ENCODE results near the gene DPY30.
A peak's percentile ranks its signal among the peaks of the same experiment; 100 is the strongest.

DPY30 gene

DNA sequence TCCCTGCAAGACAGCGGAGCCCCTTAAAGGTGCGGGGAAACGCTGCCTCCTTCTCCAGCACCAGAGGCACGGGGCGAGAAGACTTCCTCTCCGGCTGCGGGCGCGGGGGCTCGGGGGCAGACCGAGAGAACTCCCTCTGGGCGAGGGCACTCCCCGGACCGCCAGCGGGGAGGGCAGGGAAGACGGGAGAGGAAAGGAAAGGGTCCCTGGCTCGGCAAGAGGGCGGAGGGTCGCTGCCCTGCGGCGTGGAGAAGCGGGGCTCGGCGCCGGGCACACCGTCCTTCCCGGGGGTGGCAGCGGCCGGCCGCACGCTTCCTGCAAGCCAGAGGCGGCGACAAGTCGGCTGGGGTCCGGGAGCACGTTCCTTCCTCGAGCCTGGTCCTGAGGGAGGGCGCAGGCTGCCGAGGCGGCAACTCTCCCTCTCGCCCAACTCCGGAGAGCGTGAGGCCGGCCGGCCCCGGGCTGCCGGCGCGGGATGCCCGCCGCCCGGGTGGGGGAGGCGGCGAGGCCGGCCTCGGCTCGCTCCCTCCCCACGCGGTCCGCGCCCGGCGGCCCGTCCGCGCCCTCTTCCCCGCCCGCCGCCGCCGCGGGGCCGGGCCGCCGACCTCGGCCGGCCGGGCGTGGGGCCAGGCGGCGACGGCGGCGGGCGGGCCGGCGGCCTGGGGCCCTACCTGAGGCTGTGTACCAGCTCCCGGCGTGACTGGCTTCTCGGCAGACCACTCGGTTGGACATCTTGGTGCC is 29.9 kb downstream of the DPY30 start:
- peak; percentile 40 for DNase-seq

DNA sequence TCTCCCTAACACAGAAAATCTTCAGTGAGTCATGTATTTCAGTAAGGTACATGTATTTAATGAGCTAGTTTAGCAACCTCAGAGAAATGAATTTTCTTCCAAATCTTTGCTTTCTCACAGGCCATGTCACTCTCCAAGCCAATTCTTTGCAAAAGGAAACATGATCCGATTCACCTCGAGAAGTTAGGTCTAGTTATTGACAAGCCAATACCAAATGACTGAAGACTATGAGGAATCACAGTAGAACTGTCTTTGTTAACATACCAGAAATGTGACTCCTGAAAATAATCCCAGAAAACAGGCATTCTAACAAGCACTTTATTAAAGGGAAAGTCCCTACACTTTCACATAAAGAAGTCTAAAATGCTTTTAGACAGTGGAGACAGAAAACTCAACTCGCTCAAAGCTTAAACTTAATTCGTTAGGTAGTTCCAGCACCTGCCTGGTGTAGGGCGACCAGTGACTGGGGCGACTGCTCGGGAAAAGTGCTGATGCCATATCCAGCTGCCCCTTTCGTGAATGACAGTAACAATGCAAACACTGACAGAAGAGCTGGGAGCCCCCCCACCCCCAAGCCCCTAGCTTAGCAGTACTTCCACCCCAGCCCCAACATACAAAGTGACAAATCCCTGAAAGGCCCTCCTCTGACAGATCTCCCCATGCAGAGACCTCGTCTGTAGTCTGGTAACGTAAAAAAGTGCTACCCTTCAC is 30.6 kb downstream of the DPY30 start:
- DNase-seq = peak; percentile 32

DNA sequence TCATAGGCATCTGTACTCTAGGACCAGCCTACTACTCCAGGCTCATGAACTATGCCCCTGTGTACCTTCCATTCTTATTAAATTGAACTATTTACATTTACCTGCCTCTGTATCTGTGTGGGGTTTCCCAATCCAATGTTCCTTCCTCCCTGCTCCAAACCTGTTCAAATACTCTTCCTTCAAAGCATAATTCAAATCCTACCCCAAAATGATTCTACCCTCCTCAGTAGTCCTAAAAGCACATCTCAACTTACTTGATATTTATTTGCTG is 32.5 kb downstream of the DPY30 start:
- no peak for DNase-seq

DNA sequence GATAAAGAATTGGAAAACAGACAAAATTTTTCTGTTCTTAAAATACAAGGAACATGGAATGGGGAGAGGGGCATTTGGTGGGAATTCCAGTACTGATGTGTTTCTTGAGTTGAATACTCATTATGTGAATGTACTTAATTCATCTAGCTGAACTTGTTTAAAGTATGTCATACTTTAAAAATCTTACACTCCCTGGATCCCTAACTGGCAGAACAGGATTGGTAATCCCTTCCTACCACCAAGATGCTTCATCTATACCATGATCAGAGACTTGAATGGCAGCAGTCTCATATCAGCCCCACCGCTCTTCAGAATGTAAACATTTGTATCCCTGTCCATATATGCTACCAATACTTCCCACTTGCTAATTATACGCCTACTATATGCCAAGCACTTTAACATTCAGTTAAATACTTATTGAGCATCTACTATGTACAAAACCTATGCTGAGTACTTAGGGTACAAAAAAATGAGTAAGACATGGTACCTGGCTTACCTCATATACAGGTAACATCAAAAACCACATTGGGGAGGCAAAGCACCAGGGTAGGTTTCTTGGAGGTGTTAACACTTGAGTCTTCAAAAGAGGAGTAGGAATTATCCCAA is 34.1 kb downstream of the DPY30 start:
- DNase-seq = no peak

DNA sequence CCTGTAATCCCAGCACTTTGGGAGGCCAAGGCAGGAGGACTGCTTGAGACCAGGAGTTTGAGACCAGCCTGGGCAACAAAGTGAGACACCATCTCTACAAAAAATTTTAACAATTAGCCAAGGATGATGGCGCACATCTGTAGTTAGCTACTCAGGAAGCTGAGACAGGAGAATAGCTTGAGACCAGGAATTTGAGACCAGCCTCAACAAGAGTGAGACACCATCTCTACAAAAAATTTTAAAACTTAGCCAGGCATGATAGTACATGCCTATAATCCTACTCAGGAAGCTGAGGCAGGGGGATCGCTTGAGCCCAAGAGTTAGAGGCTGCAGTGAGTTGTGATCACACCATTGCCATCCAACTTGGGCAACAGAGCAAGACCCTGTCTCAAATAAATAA is 35.8 kb downstream of the DPY30 start:
- no peak for DNase-seq

DNA sequence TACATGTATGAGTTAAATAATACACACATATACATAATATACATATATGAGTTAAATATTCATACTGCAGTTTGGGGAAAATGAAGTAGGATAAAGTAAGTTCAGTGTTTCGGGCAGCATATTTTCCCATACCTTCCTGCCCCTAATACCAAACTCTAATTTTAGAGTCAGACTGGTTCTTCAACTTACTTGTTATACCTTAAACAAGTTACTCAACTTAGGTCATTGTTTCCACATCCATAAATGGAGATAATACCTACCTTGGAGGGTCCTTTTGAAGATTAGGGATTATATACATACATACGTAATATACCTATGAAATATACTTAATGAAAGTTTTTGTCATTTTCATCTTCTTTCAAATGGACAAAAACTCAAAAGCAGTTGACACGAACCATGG is 37.2 kb downstream of the DPY30 start:
- DNase-seq = no peak

DNA sequence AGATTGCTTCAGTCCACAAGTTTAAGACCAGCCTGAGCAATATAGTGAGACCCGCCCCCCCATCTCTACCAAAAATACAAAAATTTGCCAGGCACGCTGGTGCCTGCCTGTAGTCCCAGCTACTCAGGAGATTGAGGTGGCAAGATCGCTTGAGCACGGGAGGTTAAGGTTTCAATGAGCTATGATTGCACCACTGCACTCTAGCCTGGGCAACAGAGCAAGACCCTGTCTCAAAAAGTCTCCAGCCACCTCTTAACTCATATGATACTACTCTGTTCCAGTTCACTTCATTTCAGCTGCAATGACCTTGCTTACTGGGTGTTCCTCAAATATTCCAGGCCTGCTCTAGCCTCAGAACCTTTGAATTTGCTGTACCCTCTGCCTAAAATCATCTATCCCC is 40.2 kb downstream of the DPY30 start:
- DNase-seq = no peak

DNA sequence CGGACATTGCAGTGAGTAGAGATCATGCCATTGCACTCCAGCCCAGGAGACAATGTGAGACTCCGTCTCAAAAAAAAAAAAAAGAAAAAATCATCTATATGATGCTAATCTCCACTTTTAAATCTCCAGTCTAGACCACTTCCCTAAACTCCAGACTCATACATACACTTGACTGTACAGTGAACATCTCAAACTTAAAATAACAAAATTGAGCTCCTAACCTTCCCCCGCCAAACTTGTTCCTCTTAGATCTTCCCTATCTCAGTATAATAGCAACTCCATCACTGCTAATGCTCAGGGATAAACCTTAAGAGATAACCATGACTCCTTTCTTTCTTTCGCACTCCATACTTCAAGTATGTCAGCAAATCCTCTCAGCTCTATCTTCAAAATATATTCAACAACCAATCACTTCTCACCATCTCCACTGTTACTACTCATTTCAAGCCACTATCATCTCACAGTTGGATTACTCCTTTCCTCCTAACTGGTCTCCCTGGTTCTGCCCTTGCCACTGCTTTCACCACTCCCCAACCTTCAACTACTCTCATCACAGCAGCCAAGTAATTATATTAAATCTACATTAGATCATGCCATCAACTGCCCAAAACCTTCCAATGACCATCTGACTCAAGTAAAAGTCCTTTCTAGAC is 40.7 kb downstream of the DPY30 start:
- DNase-seq = no peak

DNA sequence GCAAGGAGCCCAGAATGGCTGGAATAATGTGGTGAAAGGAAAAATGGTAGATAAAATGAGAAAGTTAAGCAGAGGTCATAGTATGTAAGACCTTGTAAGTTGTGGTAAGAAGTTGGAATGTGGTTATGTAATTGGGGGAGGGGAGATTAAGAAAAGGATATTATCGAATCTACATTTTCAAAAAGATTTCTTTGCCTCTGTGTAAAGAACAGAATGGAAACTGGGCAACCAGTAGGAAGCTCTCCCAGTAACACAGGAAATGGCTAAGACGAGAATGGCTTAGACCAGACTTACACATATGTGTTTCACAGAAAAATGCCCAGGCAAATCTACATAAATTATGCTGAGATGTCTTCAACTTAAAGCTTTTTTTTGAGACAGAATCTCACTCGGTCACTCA is 42.0 kb downstream of the DPY30 start:
- DNase-seq = peak; percentile 11

DNA sequence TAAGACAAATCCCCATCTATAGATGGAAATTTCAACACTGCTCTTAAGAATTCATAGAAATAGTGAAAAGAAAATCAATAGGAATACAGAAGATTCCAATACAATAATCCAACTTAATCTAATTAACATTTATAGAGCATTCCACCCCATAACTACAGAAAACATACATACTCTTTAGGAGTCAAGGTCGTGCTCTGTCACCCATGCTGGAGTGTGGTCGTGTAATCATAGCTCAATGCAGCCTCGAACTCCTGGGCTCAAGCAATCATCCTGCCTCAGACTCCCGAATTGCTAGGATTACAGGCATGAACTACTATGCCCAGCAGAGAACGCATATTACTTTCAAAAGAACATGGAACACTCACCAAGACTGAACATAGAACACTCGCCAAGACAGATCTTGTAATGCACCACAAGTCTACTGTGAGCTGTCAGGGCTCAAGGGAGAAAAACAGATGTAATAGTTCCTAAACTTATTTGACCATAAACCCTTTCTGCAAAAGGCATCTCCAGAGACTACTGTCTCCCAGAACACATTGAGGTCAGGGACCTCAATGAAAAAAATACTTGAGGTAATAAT is 42.9 kb downstream of the DPY30 start:
- no peak for DNase-seq

DNA sequence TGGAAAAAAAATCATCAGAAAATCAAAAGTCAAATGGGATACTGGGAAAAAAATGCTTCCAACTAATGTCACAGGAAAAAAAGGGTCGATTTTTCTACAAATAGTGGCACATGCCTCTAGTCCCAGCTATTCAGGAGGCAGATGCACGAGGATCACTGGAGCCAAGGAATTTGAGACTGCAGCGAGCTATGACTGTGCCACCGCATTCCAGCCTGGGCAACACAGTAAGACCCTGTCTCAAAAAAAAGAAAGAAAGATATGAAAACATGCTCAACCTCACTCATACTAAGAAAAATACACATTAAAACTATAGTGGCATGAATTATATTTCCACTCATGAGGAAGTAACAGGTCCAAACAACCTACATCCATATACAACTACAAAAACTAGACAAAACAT is 46.7 kb downstream of the DPY30 start:
- no peak for DNase-seq

DNA sequence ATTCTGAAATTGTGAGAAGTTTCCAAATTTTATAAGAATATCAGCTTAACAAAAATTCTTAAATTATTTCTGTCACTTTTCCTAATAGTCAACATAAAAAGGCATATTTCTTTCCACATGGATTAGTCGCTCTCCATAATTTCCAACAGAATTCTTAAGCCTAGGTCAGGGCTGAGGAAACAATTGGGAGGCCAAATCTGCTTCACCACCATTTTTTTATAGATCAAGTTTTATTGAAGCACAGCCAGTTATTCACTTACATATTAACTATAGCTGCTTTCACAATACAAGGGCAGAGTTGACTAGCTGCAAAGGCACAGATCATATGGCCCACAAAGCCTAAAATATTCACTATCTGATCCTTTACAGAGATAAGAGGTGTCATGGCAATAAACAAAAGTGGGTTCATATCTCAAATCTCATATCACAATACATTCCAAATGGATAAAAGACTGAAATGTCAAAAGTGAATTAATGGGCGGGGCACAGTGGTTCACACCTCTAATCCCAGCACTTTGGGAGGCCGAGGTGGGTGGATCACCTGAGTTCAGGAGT is 47.5 kb downstream of the DPY30 start:
- DNase-seq = no peak

DNA sequence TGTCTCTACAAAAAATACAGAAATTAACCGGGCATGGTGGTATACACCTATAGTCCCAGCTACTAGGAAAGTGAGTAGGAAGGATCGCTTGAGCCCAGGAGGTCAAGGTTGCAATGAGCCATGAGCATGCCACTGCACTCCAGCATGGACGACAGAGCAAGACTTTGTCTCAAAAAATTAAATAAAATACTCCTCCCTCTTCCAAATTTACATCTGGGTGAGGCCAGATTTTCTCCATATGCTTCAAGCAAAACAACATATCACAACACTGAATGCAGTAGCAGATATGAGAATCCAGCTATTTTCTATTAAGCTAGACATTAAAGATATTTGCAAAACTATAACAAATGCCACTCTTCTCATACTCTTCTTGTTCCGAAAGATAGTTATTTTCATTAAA is 49.7 kb downstream of the DPY30 start:
- no peak for DNase-seq

DNA sequence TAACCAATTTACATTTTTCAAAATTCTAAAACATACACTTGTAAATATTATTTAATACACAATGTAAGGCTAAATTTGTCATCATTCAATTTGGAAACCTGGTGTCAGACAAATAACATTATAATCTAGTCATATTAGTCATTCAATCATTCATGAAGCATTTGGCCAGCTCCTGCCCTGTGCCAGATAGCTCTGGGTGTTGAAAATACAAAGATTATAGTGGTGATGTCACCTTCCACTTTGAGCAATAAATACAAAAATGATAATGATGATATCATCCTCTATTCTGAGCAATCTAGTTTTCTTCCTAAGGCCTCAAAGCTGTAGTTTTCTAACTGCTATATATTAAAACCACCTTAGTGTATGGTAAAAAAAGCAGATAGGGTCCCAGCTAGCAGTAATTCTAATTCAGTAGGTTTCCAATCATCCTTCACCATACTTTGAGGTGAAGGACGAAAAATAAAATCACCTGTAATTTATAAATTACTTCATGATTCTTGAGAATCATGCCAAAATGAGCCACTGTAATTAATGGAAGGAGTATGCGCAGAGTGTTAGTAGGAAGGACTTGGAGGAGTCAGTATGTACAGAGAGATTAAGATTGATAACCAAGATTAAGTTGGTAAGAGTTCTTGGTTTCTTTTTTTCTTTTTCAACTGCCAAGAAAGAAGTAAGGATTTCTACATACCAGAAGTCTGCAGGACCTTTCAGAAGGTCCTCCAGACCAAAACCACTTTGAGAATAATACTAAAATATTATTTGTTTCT is 52.0 kb downstream of the DPY30 start:
- DNase-seq = peak; percentile 78

DNA sequence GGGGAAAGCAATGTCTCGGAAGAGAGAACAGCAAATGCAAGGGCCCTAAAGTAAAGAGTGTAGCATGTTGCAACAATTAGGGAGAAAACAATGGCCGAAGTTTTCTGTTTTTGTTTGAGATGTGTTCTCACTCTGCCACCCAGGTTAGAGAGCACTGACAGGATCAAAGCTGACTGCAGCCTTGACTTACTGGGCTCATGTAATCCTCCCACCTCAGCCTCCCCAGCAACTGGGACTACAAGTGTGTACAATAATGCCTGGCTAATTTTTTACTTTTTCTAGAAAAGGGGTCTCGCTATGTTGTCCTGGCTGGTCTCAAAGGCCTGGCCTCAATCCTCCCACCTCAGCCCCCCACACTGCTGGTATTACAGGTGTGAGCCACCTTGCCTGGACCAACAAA is 52.7 kb downstream of the DPY30 start:
- DNase-seq = no peak

DNA sequence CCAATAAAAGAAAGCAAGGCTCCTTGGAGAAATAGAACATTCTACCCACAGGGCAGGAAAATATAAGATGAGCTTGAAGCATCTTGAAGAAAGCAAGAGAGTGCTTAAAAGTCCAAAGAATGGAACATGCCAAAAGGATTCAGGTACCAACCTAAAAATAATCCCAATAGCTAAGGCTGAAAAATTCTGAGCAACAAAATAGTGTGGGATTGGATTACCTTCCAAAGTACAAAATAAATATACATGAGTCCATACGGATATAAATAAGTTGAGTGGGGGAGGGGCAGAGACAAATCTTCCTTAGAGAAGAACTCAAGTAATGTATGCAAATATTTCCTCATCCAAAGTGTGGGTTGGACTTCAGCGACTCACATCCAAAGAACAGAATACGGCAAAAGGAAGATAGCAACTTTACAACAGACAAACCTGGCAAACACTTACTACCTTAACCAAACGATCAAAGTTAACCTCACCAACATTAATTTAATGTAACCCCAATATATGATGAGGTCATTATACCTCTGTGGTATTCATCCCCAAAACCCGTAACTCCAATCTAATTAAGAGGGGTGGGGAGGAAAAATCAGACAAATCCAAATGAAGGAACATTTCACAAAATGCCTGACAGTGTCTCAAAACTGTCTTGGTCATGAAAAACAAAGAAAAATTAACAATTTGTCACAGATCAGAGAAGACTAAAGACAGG is 55.7 kb downstream of the DPY30 start:
- no peak for DNase-seq

DNA sequence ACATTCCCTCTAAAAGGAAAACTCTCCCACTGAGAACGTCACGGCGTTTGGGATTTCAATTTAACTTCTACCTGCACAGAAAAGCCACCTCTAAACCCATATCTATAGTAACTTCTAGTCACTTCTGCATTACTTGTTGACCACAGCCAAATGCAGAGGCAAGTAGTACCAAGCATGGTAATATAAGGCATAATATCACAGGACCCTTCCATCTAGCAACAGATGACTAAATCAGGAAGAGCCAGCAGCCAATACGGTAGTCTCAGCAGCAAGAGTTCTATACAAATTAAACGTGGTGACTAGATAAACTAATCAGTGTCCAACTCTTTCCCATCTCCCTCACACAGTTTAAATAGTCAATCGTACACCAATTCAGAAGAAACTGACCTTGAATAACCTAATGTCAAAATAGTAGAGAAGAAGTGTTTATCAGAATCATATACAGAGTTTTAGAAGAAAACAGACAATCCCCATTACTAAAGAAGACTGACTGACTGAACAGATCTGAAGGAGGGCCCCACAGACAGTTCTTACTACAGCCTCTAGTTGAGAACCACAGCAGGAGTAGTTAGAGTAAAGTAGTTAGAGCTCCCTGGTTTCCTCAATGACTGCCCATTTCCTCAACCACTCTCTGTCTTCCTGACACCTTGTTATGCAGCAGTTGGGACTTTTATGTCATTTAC is 58.8 kb downstream of the DPY30 start:
- DNase-seq = no peak

DNA sequence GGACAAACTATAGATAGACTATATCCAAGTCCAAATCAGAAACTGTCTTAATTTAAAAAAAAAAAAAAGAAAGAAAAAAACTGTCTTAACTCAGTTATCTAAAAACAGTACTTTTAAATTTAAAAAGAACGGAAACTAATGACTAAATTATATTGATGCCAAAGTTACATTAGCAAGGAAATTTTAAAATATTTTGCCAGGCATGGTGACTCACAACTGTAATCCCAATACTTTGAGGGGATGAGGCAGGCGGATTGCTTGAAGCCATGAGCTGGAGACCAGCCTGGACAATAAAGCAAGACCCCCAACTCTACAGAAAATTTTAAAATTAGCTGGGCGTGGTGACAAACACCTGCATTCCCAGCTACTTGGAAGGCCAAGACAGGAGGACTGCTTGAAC is 59.6 kb downstream of the DPY30 start:
- DNase-seq = no peak

DNA sequence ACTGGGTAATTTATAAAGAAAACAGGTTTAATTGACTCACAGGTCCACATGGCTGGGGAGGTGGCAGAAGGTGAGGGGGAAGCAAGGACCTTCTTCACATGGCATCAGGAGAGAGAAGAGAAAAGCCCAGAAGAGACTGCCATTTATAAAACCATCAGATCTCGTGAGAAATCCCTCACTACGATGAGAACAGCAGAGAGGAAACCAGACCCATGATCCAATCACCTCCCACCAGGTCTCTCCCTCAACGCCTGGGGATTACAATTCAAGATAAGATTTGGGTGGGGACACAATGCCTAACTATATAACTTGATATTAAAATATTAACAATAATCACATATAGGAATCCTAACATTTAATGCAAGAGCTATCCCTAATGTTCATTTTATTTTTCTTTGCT is 60.6 kb downstream of the DPY30 start:
- no peak for DNase-seq

DNA sequence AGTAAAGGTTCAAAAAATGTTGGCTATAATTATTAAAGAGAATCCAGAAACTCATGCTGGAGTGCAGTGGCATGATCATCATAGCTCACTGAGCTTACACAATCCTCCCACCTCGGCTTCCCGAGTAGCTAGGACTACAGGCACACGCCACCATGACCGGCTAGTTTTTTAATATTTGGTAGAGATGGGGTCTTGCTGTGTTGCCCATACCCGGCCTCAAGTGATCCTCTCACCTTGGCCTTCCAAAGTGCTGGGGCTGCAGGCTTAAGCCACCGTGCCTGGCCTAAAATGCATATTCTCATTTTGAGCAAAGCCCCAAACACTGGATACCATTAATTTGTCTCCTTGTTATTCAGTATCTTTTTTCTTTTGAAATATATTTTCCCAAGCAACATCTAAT is 61.2 kb downstream of the DPY30 start:
- no peak for DNase-seq
